ENCODE results near the gene DNAAF2.
A peak's percentile ranks its signal among the peaks of the same experiment; 100 is the strongest.
"Not testable (repeated sequence)": the region's sequence is repeated elsewhere in the genome, so short reads cannot be mapped to it uniquely, and the experiment has no call there.

Gene DNAAF2

GRCh38 chr14:49615776-49616175, 19.3 kb downstream of the DNAAF2 start:
- FAIRE-seq (no peak), DNase-seq (ENCODE audit: insufficient read length, low spot score) (no peak)
- no peak for TF ChIP-seq POLR2A (IDR thresholded peaks at IDR 0.05; ENCODE audit: low read depth, low read length)

DNA sequence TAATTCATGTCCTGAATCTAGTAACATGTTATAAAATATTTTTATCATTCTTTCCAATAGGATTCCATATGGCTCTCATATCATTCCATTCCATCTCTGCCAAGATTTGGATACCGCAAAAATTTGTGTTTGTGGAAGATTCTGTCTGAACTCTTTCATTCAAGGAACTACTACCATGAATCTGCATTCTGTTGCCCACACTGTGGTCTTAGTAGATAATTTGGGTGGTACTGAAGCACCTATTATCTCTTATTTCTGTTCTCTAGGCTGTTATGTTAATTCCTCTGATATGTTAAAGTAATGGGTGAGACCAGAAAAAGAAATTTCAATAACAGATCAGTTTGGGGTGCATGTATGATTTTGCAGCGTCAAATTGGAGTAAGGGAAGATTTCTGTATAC, 20.8 kb downstream of the DNAAF2 start:
- FAIRE-seq (no peak), DNase-seq (ENCODE audit: insufficient read length, low spot score) (no peak)

DNA sequence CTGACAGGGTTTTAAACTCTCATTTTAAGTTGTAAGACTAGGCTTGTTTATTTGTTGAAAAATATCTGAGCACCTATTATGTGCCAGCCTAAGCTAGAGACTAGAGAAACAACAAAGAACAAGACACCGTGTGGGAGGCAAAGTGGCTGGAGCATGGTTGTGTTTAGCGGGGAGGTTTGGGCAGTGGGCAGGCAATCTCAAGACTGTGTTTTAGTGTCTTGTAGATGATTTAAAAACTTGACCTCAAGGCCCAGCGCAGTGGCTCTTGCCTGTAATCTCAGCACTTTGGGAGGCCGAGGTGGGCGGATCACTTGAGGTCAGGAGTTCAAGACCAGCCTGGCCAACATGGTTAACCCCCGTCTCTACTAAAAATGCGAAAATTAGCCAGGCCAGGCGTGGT, 22.4 kb downstream of the DNAAF2 start:
- TF ChIP-seq POLR2A (IDR thresholded peaks at IDR 0.05; ENCODE audit: low read depth, low read length), result no peak
- no peak for DNase-seq (ENCODE audit: insufficient read length, low spot score)
- FAIRE-seq, result no peak

More for the DNA sequence above, 20.8 kb downstream of the DNAAF2 start:
- no peak for TF ChIP-seq POLR2A (IDR thresholded peaks at IDR 0.05; ENCODE audit: low read depth, low read length)

- no peak for TF ChIP-seq POLR2A (IDR thresholded peaks at IDR 0.05; ENCODE audit: low read depth, low read length)
- DNase-seq (ENCODE audit: insufficient read length, low spot score) (no peak), FAIRE-seq (no peak)
Observed at GRCh38 chr14:49612251-49612650, 22.8 kb downstream of the DNAAF2 start.

GRCh38 chr14:49607583-49607982, 27.5 kb downstream of the DNAAF2 start:
- FAIRE-seq (no peak), DNase-seq (ENCODE audit: insufficient read length, low spot score) (no peak)
- TF ChIP-seq POLR2A (IDR thresholded peaks at IDR 0.05; ENCODE audit: low read depth, low read length), result no peak

DNA sequence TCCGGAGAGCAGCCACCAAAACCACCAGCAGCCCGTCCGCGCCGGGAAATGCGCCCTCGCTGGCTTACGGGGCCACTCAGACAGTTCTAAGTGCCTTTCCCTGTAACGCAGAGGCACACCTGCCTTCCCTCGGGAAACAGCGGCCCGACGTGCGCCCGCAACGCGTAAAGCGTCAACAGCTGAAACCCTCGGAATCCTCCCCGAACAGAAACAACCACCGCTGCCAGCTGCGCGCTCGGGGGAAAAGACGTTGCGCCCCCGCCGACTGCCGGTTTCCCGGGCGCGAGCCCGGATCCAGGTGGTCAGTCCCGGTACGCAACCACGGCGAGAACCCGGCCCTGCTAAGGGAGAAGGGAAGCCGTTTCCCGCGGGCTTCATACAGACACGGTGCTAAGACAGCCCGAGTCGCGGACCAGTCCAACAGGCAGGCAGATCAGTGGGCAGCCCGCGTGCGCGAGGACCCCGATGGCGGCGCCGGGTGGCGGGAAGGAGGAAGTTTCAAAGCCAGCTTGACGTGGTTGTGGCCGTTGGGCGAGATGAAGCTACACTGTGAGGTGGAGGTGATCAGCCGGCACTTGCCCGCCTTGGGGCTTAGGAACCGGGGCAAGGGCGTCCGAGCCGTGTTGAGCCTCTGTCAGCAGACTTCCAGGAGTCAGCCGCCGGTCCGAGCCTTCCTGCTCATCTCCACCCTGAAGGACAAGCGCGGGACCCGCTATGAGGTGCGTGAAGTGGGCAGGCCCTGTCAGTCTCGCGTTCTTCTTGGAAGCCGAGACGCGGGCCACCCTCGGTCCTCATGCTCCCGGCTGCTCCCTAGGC, 36.4 kb downstream of the DNAAF2 start, which contains the start of gene LRR1:
Gene LRR1 (plus strand): TSS at position 456 of the 816 bp plus-strand sequence. CDS start 81 bp downstream, at position 537.
- peak; percentile 60; the same call in 1 of the 2 replicates for TF ChIP-seq POLR2A (IDR thresholded peaks at IDR 0.05; ENCODE audit: low read depth, low read length)
- peak; percentile 47 for DNase-seq (ENCODE audit: insufficient read length, low spot score)
- no peak for FAIRE-seq

- no peak for TF ChIP-seq POLR2A (IDR thresholded peaks at IDR 0.05; ENCODE audit: low read depth, low read length)
- FAIRE-seq, result no peak
- no peak for DNase-seq (ENCODE audit: insufficient read length, low spot score)
Observed at GRCh38 chr14:49598189-49598484, 36.9 kb downstream of the DNAAF2 start.

DNA sequence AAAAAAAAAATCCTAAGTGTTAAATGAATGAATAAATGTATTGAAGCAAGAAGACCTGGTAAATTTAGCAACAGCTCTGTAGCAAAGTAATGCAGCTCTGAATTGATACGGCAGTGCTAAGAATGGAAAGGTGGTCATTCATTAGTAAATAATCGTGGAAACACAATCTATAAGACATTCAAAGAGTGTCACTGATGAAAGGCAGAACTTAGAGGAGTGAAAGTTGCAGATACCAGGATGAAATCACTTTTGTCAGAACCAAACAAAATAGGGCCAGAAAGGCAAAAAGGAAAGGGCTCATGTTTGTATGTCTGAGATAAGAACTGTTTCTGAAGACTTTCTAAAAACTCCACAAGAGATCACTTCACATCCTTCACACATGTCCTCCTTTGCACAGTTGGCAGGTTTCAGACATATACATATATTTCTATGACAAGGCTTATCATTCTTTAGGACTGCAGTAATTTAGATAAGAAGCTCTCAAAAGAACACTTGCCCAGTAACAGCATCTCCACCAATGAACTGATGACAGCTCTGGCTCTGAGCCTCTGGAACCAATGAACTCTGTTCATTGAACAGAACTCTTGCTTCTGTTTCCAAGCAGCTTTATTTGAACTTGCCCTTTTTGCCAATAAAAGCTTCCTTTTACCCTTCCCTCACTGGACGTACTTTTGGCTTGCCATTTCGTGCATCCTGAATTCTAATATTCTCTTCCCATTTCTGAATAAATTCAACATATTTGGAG, 40.5 kb downstream of the DNAAF2 start:
- peak; percentile 45 for FAIRE-seq
- no peak for TF ChIP-seq POLR2A (IDR thresholded peaks at IDR 0.05; ENCODE audit: low read depth, low read length)
- DNase-seq (ENCODE audit: insufficient read length, low spot score), result no peak

DNA sequence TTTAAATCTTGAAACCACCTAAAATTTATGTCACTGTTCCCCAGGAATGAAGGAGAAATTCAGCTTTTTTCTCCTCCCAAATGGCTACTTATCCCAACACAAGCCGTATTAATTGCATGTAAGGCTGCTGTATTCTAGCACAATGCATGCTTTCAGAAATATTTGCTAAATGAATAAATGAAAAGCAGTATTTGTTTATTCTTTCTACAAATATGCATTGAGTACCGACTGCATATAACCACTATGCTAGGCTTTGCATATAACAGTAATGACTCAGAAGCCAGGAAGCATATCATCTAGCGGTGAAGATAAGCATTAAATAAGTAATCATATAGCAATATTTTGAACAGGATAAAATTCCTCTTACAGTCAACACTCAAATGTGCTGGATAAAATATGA, 42.0 kb downstream of the DNAAF2 start:
- FAIRE-seq, result peak; percentile 73
- no peak for TF ChIP-seq POLR2A (IDR thresholded peaks at IDR 0.05; ENCODE audit: low read depth, low read length)
- DNase-seq (ENCODE audit: insufficient read length, low spot score), result no peak

DNA sequence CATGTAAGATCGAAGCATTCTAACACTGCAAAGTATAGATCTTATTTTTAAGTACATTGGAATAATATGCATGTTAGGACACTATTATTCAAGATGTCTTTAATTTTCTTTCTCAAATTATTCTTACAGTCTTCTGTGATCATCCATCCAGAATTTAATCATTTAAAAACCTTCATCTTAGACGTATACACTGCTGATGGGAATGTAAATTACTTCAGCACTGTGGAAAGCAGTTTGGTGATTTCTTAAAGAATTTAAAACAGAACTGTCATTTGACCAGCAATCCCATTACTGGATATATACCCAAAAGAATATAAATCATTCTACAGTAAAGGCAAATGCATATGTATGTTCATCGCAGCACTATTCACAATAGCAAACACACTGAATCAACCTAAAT, 45.7 kb downstream of the DNAAF2 start:
- DNase-seq (ENCODE audit: insufficient read length, low spot score) (no peak), FAIRE-seq (no peak)
- TF ChIP-seq POLR2A (IDR thresholded peaks at IDR 0.05; ENCODE audit: low read depth, low read length), result no peak

- FAIRE-seq (peak; percentile 27), DNase-seq (ENCODE audit: insufficient read length, low spot score) (no peak)
- no peak for TF ChIP-seq POLR2A (IDR thresholded peaks at IDR 0.05; ENCODE audit: low read depth, low read length)
Observed at GRCh38 chr14:49586673-49587460, 48.2 kb downstream of the DNAAF2 start.

GRCh38 chr14:49585803-49586672, 49.0 kb downstream of the DNAAF2 start, which contains the start of gene RPS29:
Gene RPS29, minus strand, starts transcription at chr14:49586380. Its CDS starts 34 bp downstream, at chr14:49586346.
- FAIRE-seq, result peak; percentile 92
- DNase-seq (ENCODE audit: insufficient read length, low spot score), result peak; percentile 48
- TF ChIP-seq POLR2A (IDR thresholded peaks at IDR 0.05; ENCODE audit: low read depth, low read length), result peak; percentile 49

DNA sequence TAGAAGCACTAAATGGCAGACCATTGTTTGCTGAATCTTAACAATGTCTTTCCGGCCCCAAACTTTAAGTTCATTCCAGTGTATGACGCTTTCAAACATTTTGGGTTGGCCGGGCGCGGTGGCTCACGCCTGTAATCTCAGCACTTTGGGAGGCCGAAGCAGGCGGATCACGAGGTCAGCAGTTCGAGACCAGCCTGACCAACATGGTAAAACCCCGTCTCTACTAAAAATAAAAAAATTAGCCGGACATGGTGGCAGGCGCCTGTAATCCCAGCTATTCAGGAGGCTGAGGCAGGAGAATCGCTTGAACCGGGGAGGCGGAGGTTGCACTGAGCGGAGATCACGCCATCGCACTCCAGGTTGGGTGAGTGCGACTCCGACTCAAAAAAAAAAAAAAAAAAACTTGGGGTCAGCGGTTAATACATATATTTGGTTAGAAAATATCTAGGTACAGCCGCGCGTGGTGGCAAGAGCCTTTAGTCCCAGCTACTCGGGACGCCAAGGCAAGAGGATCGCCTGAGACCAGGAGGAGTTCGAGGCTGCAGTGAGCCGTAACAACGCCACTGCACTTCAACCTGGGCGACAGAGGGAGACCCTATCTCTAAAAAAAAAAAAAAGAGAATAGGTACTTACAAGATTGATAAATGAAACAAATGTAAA, 49.9 kb downstream of the DNAAF2 start:
- not testable (repeated sequence) for FAIRE-seq; DNase-seq (ENCODE audit: insufficient read length, low spot score)
